Fibroblast of lung (primary cell): Measurements from ENCODE around the gene F3. TPM values are rescaled to one million over a fixed set of nuclear protein-coding genes. Genes with fewer than 3 reads are reported as not detected.

Source experiments
- DNase-seq, 2 donors: peaks; one replicate each; pipeline versions ENCODE4 v3.0.0 to v3.0.0-alpha.2; 2010; ENCODE audit warnings: low read depth in 2 of 2
- H2AFZ ChIP-seq: 2 replicates; pipeline ENCODE4 v1.5.1; 2012; ENCODE audit warnings: low read length, control low read depth, inconsistent platforms
- H3K27ac ChIP-seq: 2 replicates; pipeline ENCODE4 v1.5.1; 2011; ENCODE audit warnings: low read length, control low read depth; ENCODE audit not compliant: insufficient read depth
- H3K27me3 ChIP-seq: 2 replicates; pipeline ENCODE4 v1.5.1; 2011; ENCODE audit warnings: mild to moderate bottlenecking, low read length; ENCODE audit not compliant: control insufficient read depth, insufficient read depth
- H3K36me3 ChIP-seq: 2 replicates; pipeline ENCODE4 v1.5.1; 2011; ENCODE audit warnings: low read length; ENCODE audit not compliant: control insufficient read depth, insufficient read depth
- H3K4me1 ChIP-seq: 2 replicates; pipeline ENCODE4 v1.5.1; 2011; ENCODE audit warnings: low read length; ENCODE audit not compliant: control insufficient read depth, insufficient read depth; ENCODE audit errors: extremely low read depth
- H3K4me2 ChIP-seq: 2 replicates; pipeline ENCODE4 v1.5.1; 2011; ENCODE audit warnings: low read length, control low read depth; ENCODE audit not compliant: insufficient read depth; ENCODE audit errors: extremely low read depth
- H3K4me3 ChIP-seq, 4 experiments: fragments of 200-600 bp in 1 of 4; sonication (generic) in 1 of 4; replicated peaks in 1 of 4; 2 replicates each; pipeline ENCODE4 v1.5.1; 2011 to 2016; ENCODE audit warnings: low read length in 4 of 4, low read depth in 3 of 4, mild to moderate bottlenecking in 3 of 4, control low read depth in 2 of 4, inconsistent platforms in 1 of 4, mixed read lengths in 1 of 4; ENCODE audit not compliant: insufficient read depth in 1 of 4; ENCODE audit errors: control extremely low read depth in 1 of 4
- H3K79me2 ChIP-seq: 2 replicates; pipeline ENCODE4 v1.5.1; 2012; ENCODE audit warnings: mild to moderate bottlenecking, low read length, inconsistent platforms; ENCODE audit not compliant: control insufficient read depth, insufficient read depth
- H3K9ac ChIP-seq: 2 replicates; pipeline ENCODE4 v1.5.1; 2011; ENCODE audit warnings: mild to moderate bottlenecking, low read length, control low read depth; ENCODE audit not compliant: insufficient read depth
- H3K9me3 ChIP-seq: 2 replicates; pipeline ENCODE4 v1.5.1; 2012; ENCODE audit warnings: low read depth, low read length; ENCODE audit not compliant: control insufficient read depth, insufficient read depth
- H4K20me1 ChIP-seq: 2 replicates; pipeline ENCODE4 v1.5.1; 2011; ENCODE audit warnings: low read length; ENCODE audit not compliant: control insufficient read depth, insufficient read depth; ENCODE audit errors: extremely low read depth
- CTCF ChIP-seq, 2 donors: IDR thresholded peaks in 1 of 2; conservative IDR thresholded peaks in 1 of 2; 1 replicate in 1 of 2; 2 replicates in 1 of 2; pipeline ENCODE4 v1.5.1; 2011 to 2012; ENCODE audit warnings: low read length in 2 of 2, control low read depth in 1 of 2, inconsistent platforms in 1 of 2, low read depth in 1 of 2, mild to moderate bottlenecking in 1 of 2
- EZH2 ChIP-seq: IDR thresholded peaks from 2 replicates; pipeline ENCODE4 v1.5.1; 2012; ENCODE audit warnings: low read length, control low read depth, mild to moderate bottlenecking; ENCODE audit errors: missing control alignments
- polyA plus RNA-seq, 2 donors: library from polyadenylated mRNA; depleted of rRNA in 1 of 2; stranded (reverse) in 1 of 2; unstranded in 1 of 2; fragments of >200 nt; gene quantifications; 2 replicates each; pipeline ENCODE4 v1.2.1, GENCODE V29; 2011 to 2012; ENCODE audit warnings: missing spikeins in 1 of 2
- total RNA-seq: library from RNA; depleted of rRNA; stranded (reverse); fragments of >200 nt; gene quantifications from 2 replicates; pipeline ENCODE4 v1.2.1, GENCODE V29; 2014

The F3 gene
- total and polyA plus RNA-seq, 2 donors (not counting 1 experiment from before 2014, with no cell fraction given) = 234 to 400 TPM

- Histone ChIP-seq H3K79me2 (no peaks in the 10 kb centered on the region), H3K4me2 (no peak overlapping the region), H3K27me3 (no peaks in the 10 kb centered on the region), H3K27ac (no peak overlapping the region), H3K4me3 (no peak overlapping the region), H3K36me3 (no peaks in the 10 kb centered on the region), H3K9ac (no peak overlapping the region), H3K9me3 (no peaks in the 10 kb centered on the region), H3K4me1 (no peaks in the 10 kb centered on the region), H4K20me1 (no peaks in the 10 kb centered on the region), H2AFZ (no peak overlapping the region)
- peak; percentile 62 to 80 for DNase-seq
- TF ChIP-seq CTCF (conservative IDR thresholded peaks at IDR 0.05 in 1 of 2, IDR thresholded peaks at IDR 0.05 in 1 of 2; ENCODE audit: low read depth in 1 of 2, low read length in 2 of 2) (peak; percentile 52 to 60), EZH2 (no peak)
These were observed 19.3 kb downstream of the F3 start for GRCh38 chr1:94522304-94522703.

GRCh38 chr1:94519351-94519750 lies 22.2 kb downstream of the F3 start:
- DNase-seq = no peak
- no peaks in the 10 kb centered on the region for H3K79me2 ChIP-seq
- no peaks in the 10 kb centered on the region for H3K36me3 ChIP-seq
- H3K9me3 ChIP-seq = no peaks in the 10 kb centered on the region
- H3K4me1 ChIP-seq = no peaks in the 10 kb centered on the region
- no peak overlapping the region for H3K27ac ChIP-seq
- TF ChIP-seq EZH2 = no peak
- no peak for TF ChIP-seq CTCF (conservative IDR thresholded peaks at IDR 0.05 in 1 of 2, IDR thresholded peaks at IDR 0.05 in 1 of 2; ENCODE audit: low read depth in 1 of 2, low read length in 2 of 2)
- no peaks in the 10 kb centered on the region for H4K20me1 ChIP-seq
- no peak overlapping the region for H3K4me3 ChIP-seq
- H3K9ac ChIP-seq = no peak overlapping the region
- no peaks in the 10 kb centered on the region for H3K27me3 ChIP-seq
- no peak overlapping the region for H2AFZ ChIP-seq
- H3K4me2 ChIP-seq = no peak overlapping the region

GRCh38 chr1:94515296-94515947 lies 26.1 kb downstream of the F3 start:
- TF ChIP-seq CTCF (conservative IDR thresholded peaks at IDR 0.05 in 1 of 2, IDR thresholded peaks at IDR 0.05 in 1 of 2; ENCODE audit: low read depth in 1 of 2, low read length in 2 of 2) = no peak
- Histone ChIP-seq H3K9ac (no peak overlapping the region), H3K27me3 (no peaks in the 10 kb centered on the region), H3K4me3 (no peak overlapping the region), H2AFZ (no peak overlapping the region), H3K4me1 (no peaks in the 10 kb centered on the region), H3K9me3 (no peaks in the 10 kb centered on the region), H3K79me2 (no peaks in the 10 kb centered on the region), H3K36me3 (no peaks in the 10 kb centered on the region), H3K4me2 (no peak overlapping the region), H4K20me1 (no peaks in the 10 kb centered on the region), H3K27ac (no peak overlapping the region)
- no peak for DNase-seq
